Breast epithelium (tissue), 3 donors: ENCODE data around the gene JAKMIP2.

Experiments used
- POLR2A ChIP-seq: fragments of 450-650 bp; IDR thresholded peaks from one replicate; pipeline ENCODE4 v1.6.1; 2016; ENCODE audit warnings: antibody characterized with exemption, mild to moderate bottlenecking, moderate library complexity
- POLR2AphosphoS5 ChIP-seq, 3 donors: sonication (generic); formaldehyde crosslinking; IDR thresholded peaks; one replicate each; pipeline ENCODE4 v1.6.1; 2017; ENCODE audit warnings: antibody characterized with exemption in 3 of 3
- TF ChIP-seq, protein P1 (sequence below), 3 donors: fragments of 450-650 bp; IDR thresholded peaks; one replicate each; pipeline ENCODE4 v1.5.1; 2016 to 2017; ENCODE audit warnings: antibody characterized with exemption in 3 of 3, mild to moderate bottlenecking in 3 of 3, moderate library complexity in 3 of 3

- TF ChIP-seq POLR2AphosphoS5 (IDR thresholded peaks at IDR 0.05) (no peak), POLR2A (no peak)
- TF ChIP-seq, protein P1, sequence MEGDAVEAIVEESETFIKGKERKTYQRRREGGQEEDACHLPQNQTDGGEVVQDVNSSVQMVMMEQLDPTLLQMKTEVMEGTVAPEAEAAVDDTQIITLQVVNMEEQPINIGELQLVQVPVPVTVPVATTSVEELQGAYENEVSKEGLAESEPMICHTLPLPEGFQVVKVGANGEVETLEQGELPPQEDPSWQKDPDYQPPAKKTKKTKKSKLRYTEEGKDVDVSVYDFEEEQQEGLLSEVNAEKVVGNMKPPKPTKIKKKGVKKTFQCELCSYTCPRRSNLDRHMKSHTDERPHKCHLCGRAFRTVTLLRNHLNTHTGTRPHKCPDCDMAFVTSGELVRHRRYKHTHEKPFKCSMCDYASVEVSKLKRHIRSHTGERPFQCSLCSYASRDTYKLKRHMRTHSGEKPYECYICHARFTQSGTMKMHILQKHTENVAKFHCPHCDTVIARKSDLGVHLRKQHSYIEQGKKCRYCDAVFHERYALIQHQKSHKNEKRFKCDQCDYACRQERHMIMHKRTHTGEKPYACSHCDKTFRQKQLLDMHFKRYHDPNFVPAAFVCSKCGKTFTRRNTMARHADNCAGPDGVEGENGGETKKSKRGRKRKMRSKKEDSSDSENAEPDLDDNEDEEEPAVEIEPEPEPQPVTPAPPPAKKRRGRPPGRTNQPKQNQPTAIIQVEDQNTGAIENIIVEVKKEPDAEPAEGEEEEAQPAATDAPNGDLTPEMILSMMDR (IDR thresholded peaks at IDR 0.05) = no peak
Observed at GRCh38 chr5:147590096-147590495, 192.4 kb downstream of the JAKMIP2 start.
